Smooth muscle cell of the brain vasculature (primary cell): Measurements from ENCODE around the gene FUBP3.

Experiments used
- DNase-seq: peaks from one replicate; pipeline ENCODE4 v3.0.0-alpha.2; 2012; ENCODE audit warnings: low read depth, low spot score

The FUBP3 gene

GRCh38 chr9:130661451-130662098, 82.2 kb downstream of the FUBP3 start:
- DNase-seq = no peak

GRCh38 chr9:130662099-130662969, 83.0 kb downstream of the FUBP3 start:
- no peak for DNase-seq

- no peak for DNase-seq
Measured at GRCh38 chr9:130662970-130663257, 83.5 kb downstream of the FUBP3 start.

- no peak for DNase-seq
Measured at GRCh38 chr9:130663258-130663976, 84.0 kb downstream of the FUBP3 start.

- DNase-seq = no peak
Measured at GRCh38 chr9:130663977-130664250, 84.5 kb downstream of the FUBP3 start.

GRCh38 chr9:130664251-130665028, 85.1 kb downstream of the FUBP3 start, which contains the start of gene PRDM12:
TSS of gene PRDM12 (plus strand) at chr9:130664594. CDS start at chr9:130664654, 60 bp downstream.
- DNase-seq = no peak

GRCh38 chr9:130665029-130665430, 85.7 kb downstream of the FUBP3 start:
- no peak for DNase-seq

- no peak for DNase-seq
Measured at GRCh38 chr9:130665431-130666392, 86.3 kb downstream of the FUBP3 start.

GRCh38 chr9:130666393-130667119, 87.2 kb downstream of the FUBP3 start:
- DNase-seq = no peak

- DNase-seq = no peak
Measured at GRCh38 chr9:130667120-130667435, 87.7 kb downstream of the FUBP3 start.

- no peak for DNase-seq
Measured at GRCh38 chr9:130668196-130668595, 88.8 kb downstream of the FUBP3 start.

- DNase-seq = no peak
Measured at GRCh38 chr9:130668659-130669058, 89.3 kb downstream of the FUBP3 start.

GRCh38 chr9:130669965-130670364, 90.6 kb downstream of the FUBP3 start:
- DNase-seq = no peak

GRCh38 chr9:130670644-130671043, 91.3 kb downstream of the FUBP3 start:
- no peak for DNase-seq

- no peak for DNase-seq
Measured at GRCh38 chr9:130672466-130672865, 93.1 kb downstream of the FUBP3 start.

GRCh38 chr9:130672933-130673615, 93.7 kb downstream of the FUBP3 start:
- no peak for DNase-seq

- no peak for DNase-seq
Measured at GRCh38 chr9:130675396-130675795, 96.0 kb downstream of the FUBP3 start.

GRCh38 chr9:130677252-130677651, 97.9 kb downstream of the FUBP3 start:
- no peak for DNase-seq

GRCh38 chr9:130680836-130681768, 101.7 kb downstream of the FUBP3 start:
- no peak for DNase-seq
